IMR-90 (cell line): ENCODE measurements around the gene GATD1. TPM values are rescaled to one million over a fixed set of nuclear protein-coding genes. Genes with fewer than 3 reads are reported as not detected.
A peak's percentile ranks its signal among the peaks of the same experiment; 100 is the strongest.

ENCODE experiments used
- ATAC-seq: fragments of 200-7000 bp; cut with Tn5 transposase; 2 replicates; pipeline ENCODE4 v1.9.1; 2020; ENCODE audit warnings: low read depth, mild to moderate bottlenecking, moderate library complexity
- BruUV-seq: library from RNA; stranded (reverse); fragments of 400-500 nt; replicated peaks from 2 replicates; lab custom pipeline; 2021; lab: Mats Ljungman, UMichigan
- CTCF ChIA-PET: fragments of 300-600 bp; formaldehyde crosslinking; extraction: SDS; loops from one replicate; lab custom pipeline; 2021; ENCODE audit warnings: antibody characterized with exemption; lab: Yijun Ruan, JAX
- POLR2A ChIA-PET: fragments of 300-600 bp; sonication (Branson Sonifier 250); formaldehyde crosslinking; loops from one replicate; lab custom pipeline; 2022; ENCODE audit warnings: antibody characterized with exemption; ENCODE audit not compliant: unreplicated experiment; lab: Charles Lee
- DNase-seq: peaks from one replicate; pipeline ENCODE4 v3.0.0; 2013
- H2AFZ ChIP-seq: replicated peaks from 2 replicates; pipeline ENCODE3; 2013; ENCODE audit warnings: low read length, mild to moderate bottlenecking; ENCODE audit not compliant: poor library complexity
- H2AK5ac ChIP-seq: 2 replicates; pipeline ENCODE4 v1.6.1; 2013; ENCODE audit warnings: low read depth, low read length, inconsistent platforms
- H2AK9ac ChIP-seq: replicated peaks from 2 replicates; pipeline ENCODE3; 2013; ENCODE audit warnings: mild to moderate bottlenecking, low read depth, low read length, moderate library complexity; ENCODE audit not compliant: poor library complexity
- H2BK120ac ChIP-seq: 2 replicates; pipeline ENCODE4 v1.6.1; 2013; ENCODE audit warnings: low read depth, low read length, inconsistent platforms
- H2BK15ac ChIP-seq: 3 replicates; pipeline ENCODE4 v1.6.1; 2013; ENCODE audit warnings: low read depth, low read length, inconsistent platforms
- H2BK20ac ChIP-seq: 2 replicates; pipeline ENCODE4 v1.6.1; 2013; ENCODE audit warnings: low read depth, mild to moderate bottlenecking, inconsistent platforms, low read length, moderate library complexity
- H2BK5ac ChIP-seq: 2 replicates; pipeline ENCODE4 v1.6.1; 2013; ENCODE audit warnings: mild to moderate bottlenecking, low read depth, low read length, inconsistent platforms; ENCODE audit not compliant: poor library complexity, severe bottlenecking
- H3K14ac ChIP-seq: replicated peaks from 2 replicates; pipeline ENCODE4 v1.6.1; 2013; ENCODE audit warnings: low read depth, low read length, inconsistent platforms
- H3K18ac ChIP-seq: 2 replicates; pipeline ENCODE4 v1.6.1; 2013; ENCODE audit warnings: low read depth, low read length, control low read depth
- H3K23ac ChIP-seq: 2 replicates; pipeline ENCODE4 v1.6.1; 2013; ENCODE audit warnings: low read depth, low read length, inconsistent platforms
- H3K27ac ChIP-seq: 2 replicates; pipeline ENCODE4 v1.5.1; 2013; ENCODE audit warnings: mild to moderate bottlenecking, control low read depth, low read length; ENCODE audit not compliant: insufficient read depth
- H3K27me3 ChIP-seq: 2 replicates; pipeline ENCODE4 v1.6.1; 2013; ENCODE audit warnings: low read length; ENCODE audit not compliant: control insufficient read depth, insufficient read depth
- H3K36me3 ChIP-seq: 2 replicates; pipeline ENCODE4 v1.6.1; 2013; ENCODE audit warnings: low read length, mixed read lengths; ENCODE audit not compliant: control insufficient read depth, insufficient read depth
- H3K4ac ChIP-seq: 2 replicates; pipeline ENCODE4 v1.6.1; 2013; ENCODE audit warnings: low read depth, low read length, inconsistent platforms
- H3K4me1 ChIP-seq: 2 replicates; pipeline ENCODE4 v1.6.1; 2013; ENCODE audit warnings: low read length, mixed read lengths; ENCODE audit not compliant: control insufficient read depth, insufficient read depth
- H3K4me2 ChIP-seq: 2 replicates; pipeline ENCODE4 v1.6.1; 2013; ENCODE audit warnings: low read depth, mild to moderate bottlenecking, control low read depth, low read length, moderate library complexity
- H3K4me3 ChIP-seq: 2 replicates; pipeline ENCODE4 v1.5.1; 2013; ENCODE audit warnings: low read depth, mild to moderate bottlenecking, control low read depth, low read length, moderate library complexity; ENCODE audit not compliant: insufficient read depth
- H3K56ac ChIP-seq: 2 replicates; pipeline ENCODE4 v1.6.1; 2013; ENCODE audit warnings: low read length, inconsistent platforms; ENCODE audit not compliant: insufficient read depth; ENCODE audit errors: extremely low read depth
- H3K79me1 ChIP-seq, 2 experiments: 2 replicates each; pipeline ENCODE4 v1.6.1; 2013; ENCODE audit warnings: low read length in 2 of 2, inconsistent platforms in 1 of 2, low read depth in 1 of 2
- H3K9ac ChIP-seq: 2 replicates; pipeline ENCODE4 v1.6.1; 2013; ENCODE audit warnings: low read depth, low read length, control low read depth
- H3K9me1 ChIP-seq: 2 replicates; pipeline ENCODE4 v1.6.1; 2013; ENCODE audit warnings: low read length, inconsistent platforms; ENCODE audit not compliant: insufficient read depth
- H3K9me3 ChIP-seq: 2 replicates; pipeline ENCODE4 v1.6.1; 2013; ENCODE audit warnings: low read length; ENCODE audit not compliant: control insufficient read depth, insufficient read depth
- H4K20me1 ChIP-seq: 2 replicates; pipeline ENCODE4 v1.6.1; 2013; ENCODE audit warnings: low read length, inconsistent platforms; ENCODE audit not compliant: insufficient read depth
- H4K5ac ChIP-seq: 2 replicates; pipeline ENCODE4 v1.6.1; 2013; ENCODE audit warnings: mild to moderate bottlenecking, low read depth, low read length, control low read depth
- H4K8ac ChIP-seq, 2 experiments: 2 replicates each; pipeline ENCODE4 v1.6.1; 2013; ENCODE audit warnings: low read depth in 2 of 2, low read length in 2 of 2, control low read depth in 1 of 2, inconsistent platforms in 1 of 2
- H4K91ac ChIP-seq: 2 replicates; pipeline ENCODE4 v1.6.1; 2013; ENCODE audit warnings: low read depth, low read length, inconsistent platforms; ENCODE audit not compliant: insufficient read depth
- CHD1 ChIP-seq: IDR thresholded peaks from 2 replicates; pipeline ENCODE4 v1.6.1; 2012; ENCODE audit warnings: low read depth, low read length, improper control_type of control experiment
- ELK1 ChIP-seq: fragments of 150-350 bp; IDR thresholded peaks from 2 replicates; pipeline ENCODE4 v1.6.1; 2016; ENCODE audit warnings: low read depth, mild to moderate bottlenecking, low read length, moderate library complexity, borderline replicate concordance
- FOS ChIP-seq: fragments of 150-350 bp; IDR thresholded peaks from 2 replicates; pipeline ENCODE4 v1.6.1; 2016; ENCODE audit warnings: low read depth, low read length
- MAZ ChIP-seq: IDR thresholded peaks from 2 replicates; pipeline ENCODE4 v1.6.1; 2012; ENCODE audit warnings: low read depth, mild to moderate bottlenecking, low read length, improper control_type of control experiment, moderate library complexity, borderline replicate concordance
- MXI1 ChIP-seq: IDR thresholded peaks from 2 replicates; pipeline ENCODE4 v1.6.1; 2012; ENCODE audit warnings: low read depth, mild to moderate bottlenecking, low read length, moderate library complexity, borderline replicate concordance
- RAD21 ChIP-seq: IDR thresholded peaks from 2 replicates; pipeline ENCODE4 v1.6.1; 2012; ENCODE audit warnings: low read length, improper control_type of control experiment
- RCOR1 ChIP-seq: IDR thresholded peaks from 2 replicates; pipeline ENCODE4 v1.6.1; 2012; ENCODE audit warnings: mild to moderate bottlenecking, low read length, improper control_type of control experiment; ENCODE audit not compliant: insufficient replicate concordance
- RFX5 ChIP-seq: IDR thresholded peaks from 2 replicates; pipeline ENCODE4 v1.8.0; 2012; ENCODE audit warnings: low read depth, mild to moderate bottlenecking, low read length, moderate library complexity
- WGBS, 2 experiments: methylation state at CpG; one replicate each; pipeline versions ENCODE4 v1.1.5 to v1.1.7; 2013; ENCODE audit warnings: missing lambda C conversion rate in 2 of 2; ENCODE audit not compliant: insufficient read length in 1 of 2; ENCODE audit errors: extremely low coverage in 2 of 2; 5-methylcytosine and 5-hydroxymethylcytosine counted together
- dilution Hi-C: fragments of 300-500 bp; cut with HindIII; formaldehyde crosslinking; loops from one replicate; pipeline ENCODE4 v1.14.3; 2018; ENCODE audit warnings: low sequenced_read_pairs; ENCODE audit not compliant: unreplicated experiment
- in situ Hi-C: fragments of 300-500 bp; cut with MboI; formaldehyde crosslinking; loops from 3 replicates; pipeline ENCODE4 v1.14.3; 2019; ENCODE audit warnings: low sequenced_read_pairs, inconsistent platforms, mixed read lengths
- intact Hi-C: fragments of 100-400 bp; cut with micrococcal nuclease; formaldehyde crosslinking; loops from 2 replicates; pipeline ENCODE4 v1.10.0; 2022
- polyA plus RNA-seq, 3 experiments: library from polyadenylated mRNA; depleted of rRNA; stranded (reverse); fragments of >200 nt; gene quantifications; 2 replicates each; pipeline ENCODE4 v1.2.3, GENCODE V29; 2012; ENCODE audit warnings: low replicate concordance in 1 of 3
- total RNA-seq: library from RNA; depleted of rRNA; stranded (reverse); fragments of >200 nt; gene quantifications from 2 replicates; pipeline ENCODE4 v1.2.3, GENCODE V29; 2012
- TF ChIP-seq, protein P1 (sequence below): conservative IDR thresholded peaks from 2 replicates; pipeline ENCODE4 v1.5.1; 2012; ENCODE audit warnings: mild to moderate bottlenecking, low read depth, low read length, improper control_type of control experiment
- TF ChIP-seq, protein P2 (sequence below): fragments of 150-350 bp; IDR thresholded peaks from 2 replicates; pipeline ENCODE4 v1.6.1; 2017; ENCODE audit warnings: mild to moderate bottlenecking, antibody characterized with exemption, low read length, low read depth

The GATD1 gene
- total and polyA plus RNA-seq, 2 of the 4 experiments (the other 2 are of a cell fraction), result 3.0 to 52.5 TPM

DNA sequence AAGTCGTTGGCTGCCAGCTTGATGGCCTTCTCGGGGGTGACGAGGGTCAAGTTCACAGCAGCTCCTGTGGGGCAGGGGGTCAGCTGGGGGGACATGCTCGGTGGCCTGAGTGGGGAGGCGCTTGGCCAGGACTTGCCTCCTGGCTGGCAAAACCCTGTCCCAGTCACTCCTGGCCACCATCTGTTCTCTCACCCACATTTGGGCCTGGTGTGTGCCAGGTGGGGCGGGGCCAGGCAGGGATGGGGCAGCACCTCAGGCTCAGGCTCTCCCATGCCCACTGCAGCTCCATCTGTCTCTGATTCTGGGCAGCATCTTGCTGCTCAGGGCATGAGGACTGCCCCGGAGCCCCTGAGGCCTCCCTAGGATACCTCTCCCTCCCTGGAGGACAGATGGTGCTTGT lies 16.3 kb upstream of the GATD1 start:
- in situ Hi-C loops (no loop called here), dilution Hi-C loops (no loop called here), intact Hi-C loops (no loop called here)
- Histone ChIP-seq H3K4me2 (no peak overlapping the region), H3K27ac (no peak overlapping the region), H3K9ac (no peak overlapping the region), H4K20me1 (peaks cover 18% of the 10 kb centered on the region), H3K4me1 (peaks cover 16% of the 10 kb centered on the region), H2BK15ac (no peak overlapping the region), H2AK9ac (no peak overlapping the region), H3K79me1 (peaks cover 0 to 27% of the 10 kb centered on the region in 2 experiments; a peak in 3 of 4 replicates), H3K23ac (no peak overlapping the region), H2BK20ac (no peak overlapping the region), H3K9me1 (peaks cover 6% of the 10 kb centered on the region; the same call in 1 of the 2 replicates), H3K27me3 (no peaks in the 10 kb centered on the region), H3K14ac (no peak overlapping the region), H2AFZ (peak overlapping the region; percentile 5), H2AK5ac (no peak overlapping the region), H3K56ac (no peak overlapping the region), H3K36me3 (peaks cover 23% of the 10 kb centered on the region; the same call in 1 of the 2 replicates), H4K91ac (no peak overlapping the region), H3K18ac (no peak overlapping the region), H2BK5ac (no peak overlapping the region), H4K8ac (no peak overlapping the region), H3K4ac (no peak overlapping the region), H3K9me3 (no peaks in the 10 kb centered on the region), H3K4me3 (no peak overlapping the region), H2BK120ac (no peak overlapping the region), H4K5ac (no peak overlapping the region)
- WGBS, 2 experiments, result no CpG with 5 or more reads among the region's 7 CpGs
- POLR2A ChIA-PET, result no interaction called here
- TF ChIP-seq MXI1 (no peak), MAZ (no peak), RCOR1 (no peak), RFX5 (no peak), ELK1 (no peak), CHD1 (no peak), FOS (no peak), RAD21 (no peak)
- TF ChIP-seq, protein P1, sequence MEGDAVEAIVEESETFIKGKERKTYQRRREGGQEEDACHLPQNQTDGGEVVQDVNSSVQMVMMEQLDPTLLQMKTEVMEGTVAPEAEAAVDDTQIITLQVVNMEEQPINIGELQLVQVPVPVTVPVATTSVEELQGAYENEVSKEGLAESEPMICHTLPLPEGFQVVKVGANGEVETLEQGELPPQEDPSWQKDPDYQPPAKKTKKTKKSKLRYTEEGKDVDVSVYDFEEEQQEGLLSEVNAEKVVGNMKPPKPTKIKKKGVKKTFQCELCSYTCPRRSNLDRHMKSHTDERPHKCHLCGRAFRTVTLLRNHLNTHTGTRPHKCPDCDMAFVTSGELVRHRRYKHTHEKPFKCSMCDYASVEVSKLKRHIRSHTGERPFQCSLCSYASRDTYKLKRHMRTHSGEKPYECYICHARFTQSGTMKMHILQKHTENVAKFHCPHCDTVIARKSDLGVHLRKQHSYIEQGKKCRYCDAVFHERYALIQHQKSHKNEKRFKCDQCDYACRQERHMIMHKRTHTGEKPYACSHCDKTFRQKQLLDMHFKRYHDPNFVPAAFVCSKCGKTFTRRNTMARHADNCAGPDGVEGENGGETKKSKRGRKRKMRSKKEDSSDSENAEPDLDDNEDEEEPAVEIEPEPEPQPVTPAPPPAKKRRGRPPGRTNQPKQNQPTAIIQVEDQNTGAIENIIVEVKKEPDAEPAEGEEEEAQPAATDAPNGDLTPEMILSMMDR, result no peak
- TF ChIP-seq, protein P2, sequence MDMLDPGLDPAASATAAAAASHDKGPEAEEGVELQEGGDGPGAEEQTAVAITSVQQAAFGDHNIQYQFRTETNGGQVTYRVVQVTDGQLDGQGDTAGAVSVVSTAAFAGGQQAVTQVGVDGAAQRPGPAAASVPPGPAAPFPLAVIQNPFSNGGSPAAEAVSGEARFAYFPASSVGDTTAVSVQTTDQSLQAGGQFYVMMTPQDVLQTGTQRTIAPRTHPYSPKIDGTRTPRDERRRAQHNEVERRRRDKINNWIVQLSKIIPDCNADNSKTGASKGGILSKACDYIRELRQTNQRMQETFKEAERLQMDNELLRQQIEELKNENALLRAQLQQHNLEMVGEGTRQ, result no peak
- BruUV-seq, result no TSS peak
- DNase-seq (no peak), ATAC-seq (no peak)
- CTCF ChIA-PET, result no interaction called here
